Ovary (tissue), 3 donors: ENCODE measurements around the gene MBD4.
"Not testable (repeated sequence)": the region's sequence is repeated elsewhere in the genome, so short reads cannot be mapped to it uniquely, and the experiment has no call there.

ENCODE experiments used
- EP300 ChIP-seq: sonication (generic); formaldehyde crosslinking; IDR thresholded peaks from one replicate; pipeline ENCODE4 v1.6.1; 2017; ENCODE audit warnings: antibody characterized with exemption
- POLR2A ChIP-seq: fragments of 450-650 bp; IDR thresholded peaks from one replicate; pipeline ENCODE4 v1.6.1; 2017; ENCODE audit warnings: antibody characterized with exemption, mild to moderate bottlenecking, moderate library complexity
- TF ChIP-seq, protein P1 (sequence below), 3 donors: fragments of 450-650 bp in 2 of 3; fragments of 200-600 bp in 1 of 3; IDR thresholded peaks; one replicate each; pipeline versions ENCODE4 v1.5.1 to v1.8.0; 2016 to 2022; ENCODE audit warnings: antibody characterized with exemption in 3 of 3, mild to moderate bottlenecking in 1 of 3
- donor health status: DM: no; HTN: no; CAD: no.

DNA sequence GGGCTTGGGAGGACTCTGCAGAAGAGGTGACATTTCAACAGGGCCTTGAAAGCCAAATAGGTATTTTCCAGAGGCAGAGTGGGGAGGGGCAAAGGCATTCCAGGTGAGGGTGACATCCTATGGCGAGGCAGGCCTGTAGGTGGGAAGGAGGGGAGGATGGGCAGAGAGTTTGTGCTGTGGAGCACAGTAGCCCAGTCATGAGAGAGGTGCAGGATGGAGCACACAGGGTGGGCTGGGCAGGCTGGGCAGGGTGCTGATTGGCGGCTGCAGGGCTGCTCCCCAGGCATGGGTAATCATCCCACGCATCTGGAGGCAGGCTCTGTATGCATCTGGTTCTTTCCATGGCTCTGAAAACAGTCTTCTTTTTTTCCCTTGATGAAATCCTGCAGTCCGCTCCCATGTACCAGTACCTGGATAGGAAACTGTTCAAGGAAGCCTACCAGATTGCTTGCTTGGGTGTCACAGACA lies 48.2 kb upstream of the MBD4 start:
- not testable (repeated sequence) for TF ChIP-seq POLR2A, EP300
- TF ChIP-seq, protein P1, sequence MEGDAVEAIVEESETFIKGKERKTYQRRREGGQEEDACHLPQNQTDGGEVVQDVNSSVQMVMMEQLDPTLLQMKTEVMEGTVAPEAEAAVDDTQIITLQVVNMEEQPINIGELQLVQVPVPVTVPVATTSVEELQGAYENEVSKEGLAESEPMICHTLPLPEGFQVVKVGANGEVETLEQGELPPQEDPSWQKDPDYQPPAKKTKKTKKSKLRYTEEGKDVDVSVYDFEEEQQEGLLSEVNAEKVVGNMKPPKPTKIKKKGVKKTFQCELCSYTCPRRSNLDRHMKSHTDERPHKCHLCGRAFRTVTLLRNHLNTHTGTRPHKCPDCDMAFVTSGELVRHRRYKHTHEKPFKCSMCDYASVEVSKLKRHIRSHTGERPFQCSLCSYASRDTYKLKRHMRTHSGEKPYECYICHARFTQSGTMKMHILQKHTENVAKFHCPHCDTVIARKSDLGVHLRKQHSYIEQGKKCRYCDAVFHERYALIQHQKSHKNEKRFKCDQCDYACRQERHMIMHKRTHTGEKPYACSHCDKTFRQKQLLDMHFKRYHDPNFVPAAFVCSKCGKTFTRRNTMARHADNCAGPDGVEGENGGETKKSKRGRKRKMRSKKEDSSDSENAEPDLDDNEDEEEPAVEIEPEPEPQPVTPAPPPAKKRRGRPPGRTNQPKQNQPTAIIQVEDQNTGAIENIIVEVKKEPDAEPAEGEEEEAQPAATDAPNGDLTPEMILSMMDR (IDR thresholded peaks at IDR 0.05), result not testable (repeated sequence)
